Thymus (tissue), 11 donors: Measurements from ENCODE around the gene TMCC2. TPM values are rescaled to one million over a fixed set of nuclear protein-coding genes. Genes with fewer than 3 reads are reported as not detected.
A peak's percentile ranks its signal among the peaks of the same experiment; 100 is the strongest.

Experiments used
- DNase-seq, 9 donors: peaks; one replicate each; pipeline ENCODE4 v3.0.0-alpha.2; 2013; ENCODE audit warnings: low spot score in 9 of 9, low read depth in 6 of 9, missing footprints in 1 of 9
- H3K27ac ChIP-seq, 2 donors: one replicate each; pipeline ENCODE4 v1.5.1; 2013; ENCODE audit warnings: control low read depth in 1 of 2, low read depth in 1 of 2, low read length in 1 of 2, mild to moderate bottlenecking in 1 of 2, moderate library complexity in 1 of 2
- H3K27me3 ChIP-seq, 2 donors: one replicate each; pipeline ENCODE4 v1.5.1; 2013; ENCODE audit warnings: low read length in 1 of 2; ENCODE audit not compliant: control insufficient read depth in 2 of 2, insufficient read depth in 1 of 2
- H3K36me3 ChIP-seq, 2 donors: one replicate each; pipeline ENCODE4 v1.5.1; 2013; ENCODE audit warnings: low read length in 1 of 2, mild to moderate bottlenecking in 1 of 2, moderate library complexity in 1 of 2; ENCODE audit not compliant: control insufficient read depth in 2 of 2, insufficient read depth in 2 of 2
- H3K4me1 ChIP-seq, 2 donors: one replicate each; pipeline ENCODE4 v1.5.1; 2013; ENCODE audit warnings: low read length in 2 of 2; ENCODE audit not compliant: control insufficient read depth in 2 of 2, insufficient read depth in 2 of 2
- H3K4me3 ChIP-seq, 2 donors: one replicate each; pipeline ENCODE4 v1.5.1; 2013; ENCODE audit warnings: low read length in 2 of 2, control low read depth in 1 of 2, mild to moderate bottlenecking in 1 of 2
- H3K9me3 ChIP-seq, 2 donors: one replicate each; pipeline ENCODE4 v1.5.1; 2013; ENCODE audit warnings: low read length in 1 of 2, mild to moderate bottlenecking in 1 of 2; ENCODE audit not compliant: control insufficient read depth in 2 of 2, insufficient read depth in 1 of 2
- WGBS: extraction: QIAGEN DNeasy Blood & Tissue Kit; methylation state at CpG from one replicate; pipeline ENCODE4 v1.1.7; 2013; 5-methylcytosine and 5-hydroxymethylcytosine counted together
- polyA plus RNA-seq: library from polyadenylated mRNA; stranded (reverse); fragments of 200-250 nt; gene quantifications from one replicate; pipeline ENCODE4 v1.2.3, GENCODE V29; 2013
- total RNA-seq: library from RNA; stranded (reverse); fragments of 120-200 nt; gene quantifications from one replicate; pipeline ENCODE4 v1.2.4, GENCODE V29; 2013
- donor health status: healthy.

TMCC2 gene
- total and polyA plus RNA-seq, 2 donors, result 3.7 to 5.1 TPM

DNA sequence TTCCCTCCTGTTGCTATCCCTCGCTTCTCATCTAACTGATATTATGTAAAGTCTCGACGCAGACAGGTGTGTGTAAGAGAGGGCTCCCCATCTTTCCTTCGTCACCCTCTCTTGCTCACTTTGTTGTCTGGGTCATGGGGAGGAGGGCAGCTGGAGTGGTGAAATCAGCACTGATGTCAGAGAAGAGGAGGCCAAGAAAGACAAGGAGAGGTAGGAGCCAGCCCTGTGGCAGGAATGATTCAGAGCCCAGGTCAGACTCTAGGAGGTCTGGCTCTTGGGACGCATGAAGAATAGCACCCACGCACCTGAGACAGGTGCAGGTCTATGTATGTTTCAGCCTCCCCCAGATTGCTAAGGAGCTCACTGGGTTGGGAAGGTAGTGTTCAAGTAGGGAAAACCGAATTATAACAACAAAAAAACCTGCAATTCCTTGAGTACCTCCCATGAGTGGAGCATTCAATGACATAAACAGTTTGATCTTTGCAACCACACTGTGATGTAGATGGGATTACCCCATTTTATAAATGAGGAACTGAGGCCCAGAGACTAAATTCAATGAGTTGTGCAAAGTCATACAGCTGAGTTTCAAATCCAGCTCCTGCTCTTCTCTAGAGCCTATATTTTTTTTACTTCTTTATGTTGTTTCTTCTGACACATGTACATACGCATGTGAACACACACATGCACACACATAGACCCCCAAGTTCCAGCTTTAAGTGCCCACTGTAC, 83.4 kb downstream of the TMCC2 start:
- peaks cover 0 to 46% of the 10 kb centered on the region in 2 donors for H3K36me3 ChIP-seq
- peaks cover 0 to 6% of the 10 kb centered on the region in 2 donors for H3K27me3 ChIP-seq
- no peaks in the 10 kb centered on the region for H3K9me3 ChIP-seq
- no peak overlapping the region for H3K4me3 ChIP-seq
- H3K27ac ChIP-seq, result no peak overlapping the region
- peaks cover 20 to 28% of the 10 kb centered on the region in 2 donors for H3K4me1 ChIP-seq
- DNase-seq, result no peak
- 97% methylated on average over 8 of the region's 8 CpGs for WGBS

DNA sequence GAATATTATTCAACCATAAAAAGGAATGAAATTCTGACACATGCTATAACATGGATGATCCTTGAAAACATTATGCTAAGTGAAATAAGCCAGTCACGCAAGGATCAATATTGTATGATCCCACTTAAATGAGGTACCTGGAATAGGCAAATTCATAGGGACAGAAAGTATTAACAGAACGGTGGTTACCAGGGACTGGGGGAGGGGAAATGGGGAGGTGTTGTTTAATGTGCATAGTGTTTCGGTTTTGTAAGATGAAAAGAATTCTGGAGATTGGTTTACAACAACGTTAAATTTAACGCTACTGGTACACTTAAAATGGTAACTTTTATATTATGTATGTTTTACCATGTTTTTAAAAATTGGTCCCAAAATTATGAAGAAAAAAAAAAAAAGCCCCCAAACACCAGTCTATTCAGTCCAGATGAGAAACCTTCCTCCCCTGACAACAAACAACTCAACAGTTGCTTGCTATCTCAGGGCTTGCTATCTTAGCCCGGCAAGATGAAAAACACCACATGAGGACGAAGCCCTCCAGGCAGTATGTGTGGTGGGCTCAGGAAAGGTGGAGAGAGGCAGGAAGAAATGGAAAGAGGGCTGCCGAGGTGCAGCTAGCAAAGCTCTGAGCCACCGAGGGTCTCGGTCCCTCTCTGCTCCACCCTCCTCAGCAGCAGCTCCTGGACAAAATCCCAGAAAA, 85.3 kb downstream of the TMCC2 start:
- peak overlapping the region; percentile 21 to 25 for H3K4me3 ChIP-seq

DNA sequence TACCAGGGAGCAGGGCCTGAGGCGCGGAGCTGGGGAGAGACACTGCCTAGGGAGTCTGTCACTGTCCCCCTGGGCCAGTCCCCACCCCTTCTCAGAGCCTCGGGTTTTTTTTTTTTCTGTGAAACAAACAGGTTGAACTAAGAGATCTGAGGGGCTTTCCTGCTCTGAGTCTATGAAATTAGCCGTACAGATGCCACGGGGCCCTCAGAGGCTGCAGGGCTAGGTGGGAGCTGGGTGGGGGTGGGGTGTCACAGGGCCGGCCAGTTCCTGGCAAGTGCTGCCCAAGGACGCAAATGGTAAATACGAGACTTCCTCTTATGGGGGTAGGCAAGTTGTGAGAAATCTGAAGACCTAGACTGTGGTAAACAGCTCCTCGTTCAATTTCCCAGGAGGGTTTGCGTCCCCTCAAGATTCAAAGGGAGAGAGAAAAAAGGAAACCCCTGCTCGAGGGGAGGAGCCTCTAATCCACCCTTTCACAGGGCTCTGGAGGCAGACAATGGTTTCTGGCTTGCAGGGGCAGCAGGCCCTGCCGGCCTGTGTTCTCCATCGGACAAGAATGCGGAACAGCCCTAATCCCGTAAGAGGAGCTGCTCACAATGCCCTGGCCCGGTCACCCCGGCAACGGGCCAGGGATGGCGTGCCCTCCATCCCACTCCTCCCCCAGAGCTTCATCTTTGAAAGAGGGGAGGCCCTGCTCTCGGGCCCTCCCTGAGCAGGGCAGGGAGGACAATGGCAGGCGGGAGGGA, 86.0 kb downstream of the TMCC2 start:
- H3K4me1 ChIP-seq, result peaks cover 20 to 45% of the 10 kb centered on the region in 2 donors
- H3K27ac ChIP-seq, result peak overlapping the region; percentile 91 to 92
- DNase-seq, result peak in 6 of 9 donors; percentile 61 to 89 (median 64)
- H3K36me3 ChIP-seq, result peaks cover 0 to 21% of the 10 kb centered on the region in 2 donors
- H3K9me3 ChIP-seq, result no peaks in the 10 kb centered on the region
- 28% methylated on average over 21 of the region's 21 CpGs for WGBS
- peaks cover 0 to 21% of the 10 kb centered on the region in 2 donors for H3K27me3 ChIP-seq
- H3K4me3 ChIP-seq, result peak overlapping the region; percentile 21 to 25

More for the DNA sequence above, 85.3 kb downstream of the TMCC2 start:
- peaks cover 0 to 28% of the 10 kb centered on the region in 2 donors for H3K36me3 ChIP-seq
- peaks cover 20 to 39% of the 10 kb centered on the region in 2 donors for H3K4me1 ChIP-seq
- peak overlapping the region; percentile 91 to 92 for H3K27ac ChIP-seq
- H3K9me3 ChIP-seq, result no peaks in the 10 kb centered on the region
- peaks cover 0 to 14% of the 10 kb centered on the region in 2 donors for H3K27me3 ChIP-seq
- WGBS, result 56% methylated on average over 10 of the region's 10 CpGs
- DNase-seq, result peak in 2 of 9 donors; percentile 20 to 58

DNA sequence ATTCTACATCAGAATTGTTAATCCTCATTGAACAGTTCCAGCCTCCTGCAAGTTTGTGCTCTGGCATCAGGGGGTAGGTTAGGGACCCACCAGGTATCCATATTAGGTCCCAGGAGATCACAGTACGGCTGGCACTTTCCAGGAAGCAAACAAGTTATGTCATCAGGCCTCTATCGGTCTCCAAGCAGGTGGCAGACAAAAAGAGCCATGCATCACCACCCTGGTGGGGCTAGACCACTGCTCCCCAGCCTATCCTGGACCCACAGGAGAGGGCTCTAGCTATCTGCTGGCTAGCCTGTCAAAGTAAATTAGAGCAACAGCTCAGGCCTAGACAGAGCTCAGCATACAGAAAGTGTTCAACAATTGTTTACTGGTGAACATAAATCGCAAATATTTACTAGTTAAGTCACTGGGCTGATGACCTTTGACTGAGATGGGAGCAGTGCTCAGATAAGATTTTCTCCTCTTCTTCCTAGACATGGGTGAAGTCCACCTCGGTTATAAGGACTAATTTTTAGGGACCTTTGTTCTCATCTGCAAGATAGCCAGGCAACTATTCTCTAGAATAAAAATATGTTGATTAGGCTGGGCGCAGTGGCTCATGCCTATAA, 87.4 kb downstream of the TMCC2 start:
- no peak for DNase-seq
- Histone ChIP-seq H3K4me3 (no peak overlapping the region), H3K4me1 (peaks cover 20 to 56% of the 10 kb centered on the region in 2 donors), H3K36me3 (peaks cover 0 to 18% of the 10 kb centered on the region in 2 donors), H3K27me3 (peaks cover 0 to 33% of the 10 kb centered on the region in 2 donors), H3K27ac (no peak overlapping the region), H3K9me3 (no peaks in the 10 kb centered on the region)
- WGBS, result 96% methylated on average over 5 of the region's 5 CpGs

DNA sequence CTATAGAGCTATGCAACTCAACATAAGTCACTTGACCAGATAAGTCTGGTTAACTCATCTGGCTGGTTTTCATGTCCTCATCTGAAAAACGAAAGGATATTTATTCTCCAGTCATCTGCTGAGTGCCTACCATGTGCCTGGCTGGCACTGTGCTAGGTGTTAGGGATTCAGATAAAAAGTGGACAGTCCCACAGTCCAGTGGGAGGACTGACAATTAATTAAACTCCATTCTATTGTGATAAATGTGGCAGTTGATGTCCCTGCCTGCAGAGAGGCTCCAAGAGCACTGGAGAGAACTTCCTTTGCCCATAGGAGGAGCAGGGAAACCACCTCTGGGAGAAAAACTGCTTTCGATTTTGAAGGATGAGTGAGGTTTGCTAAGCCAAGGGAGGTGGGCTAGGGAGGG, 88.4 kb downstream of the TMCC2 start:
- Histone ChIP-seq H3K27me3 (peaks cover 0 to 41% of the 10 kb centered on the region in 2 donors), H3K4me3 (no peak overlapping the region), H3K27ac (no peak overlapping the region), H3K4me1 (peaks cover 24 to 54% of the 10 kb centered on the region in 2 donors), H3K36me3 (peaks cover 0 to 8% of the 10 kb centered on the region in 2 donors), H3K9me3 (no peaks in the 10 kb centered on the region)
- 48% methylated on average over 2 of the region's 2 CpGs for whole genome bisulfite sequencing
- DNase-seq, result no peak

DNA sequence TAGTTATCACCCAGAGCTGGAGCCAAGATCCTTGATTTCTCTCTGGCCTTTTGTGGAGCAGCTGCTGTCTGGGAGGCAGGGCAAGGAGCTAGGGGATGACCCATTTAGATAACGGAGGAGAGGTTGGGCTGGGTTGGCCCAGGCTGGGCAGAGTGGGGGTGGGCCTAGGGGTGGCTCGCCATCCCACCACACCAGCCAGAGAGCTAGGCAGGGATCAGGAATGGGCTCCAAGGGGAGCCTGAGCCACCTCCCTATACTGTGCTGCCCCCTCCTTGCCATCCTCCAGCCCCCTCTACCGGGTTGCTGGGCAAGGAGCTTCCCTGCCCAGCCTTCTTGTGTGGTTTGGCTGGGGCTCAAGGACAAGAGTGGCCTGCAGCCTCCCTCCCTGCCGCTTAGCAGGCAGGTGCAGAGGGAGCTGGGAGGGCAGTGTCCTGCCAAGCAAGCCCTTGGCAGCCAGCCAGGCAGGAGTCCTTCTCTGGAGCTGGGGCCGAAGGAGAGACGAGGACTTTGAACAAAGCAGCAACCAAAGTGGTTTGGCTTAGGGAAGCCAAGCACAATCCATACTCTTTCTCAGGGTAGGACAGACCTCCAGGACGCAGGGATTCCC, 89.7 kb downstream of the TMCC2 start:
- H3K27me3 ChIP-seq, result peaks cover 2 to 53% of the 10 kb centered on the region in 2 donors
- no peak overlapping the region for H3K4me3 ChIP-seq
- no peak for DNase-seq
- peaks cover 20 to 54% of the 10 kb centered on the region in 2 donors for H3K4me1 ChIP-seq
- H3K36me3 ChIP-seq, result no peaks in the 10 kb centered on the region
- WGBS, result 70% methylated on average over 7 of the region's 7 CpGs
- no peak overlapping the region for H3K27ac ChIP-seq
- H3K9me3 ChIP-seq, result peaks cover 0 to 10% of the 10 kb centered on the region in 2 donors

DNA sequence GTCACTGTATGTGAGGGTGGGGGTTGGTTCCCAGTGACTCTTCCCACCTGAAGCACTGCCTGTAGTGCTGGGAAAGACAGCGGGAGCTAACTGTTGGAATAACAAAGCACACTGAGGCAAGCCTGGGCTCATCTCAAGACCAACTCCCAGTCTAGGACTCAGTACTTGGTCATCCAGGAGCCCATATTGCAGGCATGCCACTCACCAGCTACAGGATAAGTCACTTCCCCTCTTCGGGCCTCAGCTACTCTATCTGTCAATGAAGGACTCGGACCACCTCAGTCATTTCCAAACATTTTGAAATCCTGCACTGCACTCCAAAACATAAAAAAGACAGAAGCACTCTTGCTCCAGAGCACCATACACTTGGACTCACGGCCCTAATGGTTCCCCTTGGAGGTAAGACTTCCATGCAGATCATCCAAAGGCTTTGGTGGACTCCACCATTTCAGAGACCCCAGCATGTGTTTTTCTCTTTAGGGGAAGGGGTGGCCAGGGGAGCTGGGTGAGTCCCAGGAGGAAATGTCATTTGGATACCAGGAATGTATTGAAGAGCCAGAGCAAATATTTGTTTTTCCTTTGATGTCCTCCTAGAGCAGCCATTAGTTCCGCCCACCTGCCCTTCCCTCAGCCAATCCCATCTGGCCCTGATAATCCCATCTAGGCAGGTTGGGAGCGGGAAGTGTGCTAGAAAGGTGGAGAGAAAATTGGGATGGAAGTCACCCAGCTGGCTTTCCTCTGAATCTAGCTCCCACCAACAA, 90.7 kb downstream of the TMCC2 start:
- Histone ChIP-seq H3K4me3 (no peak overlapping the region), H3K36me3 (no peaks in the 10 kb centered on the region), H3K27me3 (peaks cover 2 to 63% of the 10 kb centered on the region in 2 donors), H3K27ac (peak overlapping the region in 1 of 2 donors; percentile 33), H3K4me1 (peaks cover 13 to 44% of the 10 kb centered on the region in 2 donors), H3K9me3 (peaks cover 0 to 10% of the 10 kb centered on the region in 2 donors)
- WGBS, result 93% methylated on average over 6 of the region's 6 CpGs
- no peak for DNase-seq
